ENCODE results near the gene KRTAP10-8.
"Not testable (repeated sequence)": the region's sequence is repeated elsewhere in the genome, so short reads cannot be mapped to it uniquely, and the experiment has no call there.

The KRTAP10-8 gene

DNA sequence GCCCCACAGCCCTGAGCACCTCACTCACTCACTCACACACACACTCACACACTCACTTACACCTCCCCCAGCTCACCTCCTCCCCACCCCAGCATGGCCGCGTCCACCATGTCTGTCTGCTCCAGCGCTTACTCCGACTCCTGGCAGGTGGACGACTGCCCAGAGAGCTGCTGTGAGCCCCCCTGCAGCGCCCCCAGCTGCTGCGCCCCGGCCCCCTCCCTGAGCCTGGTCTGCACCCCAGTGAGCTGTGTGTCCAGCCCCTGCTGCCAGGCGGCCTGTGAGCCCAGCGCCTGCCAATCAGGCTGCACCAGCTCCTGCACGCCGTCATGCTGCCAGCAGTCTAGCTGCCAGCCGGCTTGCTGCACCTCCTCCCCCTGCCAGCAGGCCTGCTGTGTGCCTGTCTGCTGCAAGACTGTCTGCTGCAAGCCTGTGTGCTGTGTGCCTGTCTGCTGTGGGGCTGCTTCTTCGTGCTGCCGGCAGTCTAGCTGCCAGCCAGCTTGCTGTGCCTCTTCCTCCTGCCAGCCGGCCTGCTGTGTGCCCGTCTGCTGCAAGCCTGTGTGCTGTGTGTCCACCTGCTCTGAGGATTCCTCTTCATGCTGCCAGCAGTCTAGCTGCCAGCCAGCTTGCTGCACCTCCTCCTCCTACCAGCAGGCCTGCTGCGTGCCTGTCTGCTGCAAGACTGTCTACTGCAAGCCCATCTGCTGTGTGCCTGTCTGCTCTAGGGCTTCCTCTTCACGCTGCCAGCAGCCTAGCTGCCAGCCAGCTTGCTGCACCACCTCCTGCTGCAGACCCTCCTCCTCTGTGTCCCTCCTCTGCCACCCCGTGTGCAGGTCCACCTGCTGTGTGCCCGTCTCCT is 34.7 kb downstream of the KRTAP10-8 start, which contains the start of gene KRTAP10-11:
TSS of gene KRTAP10-11 (plus strand) at position 49 of the 856 bp plus-strand sequence. CDS start at position 94, 45 bp downstream.
- DNase-seq, ATAC-seq: not testable (repeated sequence)

DNA sequence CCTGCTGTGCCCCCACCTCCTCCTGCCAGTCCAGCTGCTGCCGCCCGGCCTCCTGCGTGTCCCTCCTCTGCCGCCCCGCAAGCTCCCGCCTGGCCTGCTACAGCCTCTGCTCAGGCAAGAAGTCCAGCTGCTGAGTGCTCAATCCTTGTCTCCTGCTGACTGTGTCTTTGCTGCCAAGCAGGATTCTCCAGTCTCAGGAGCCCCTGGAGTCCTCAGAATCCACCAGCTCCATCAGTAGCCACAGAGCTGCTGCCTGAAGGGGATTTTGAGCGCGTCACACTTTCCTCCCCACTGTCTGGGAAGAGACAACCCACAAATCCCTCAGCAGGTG is 35.3 kb downstream of the KRTAP10-8 start:
- ATAC-seq (no peak), DNase-seq (no peak)

DNA sequence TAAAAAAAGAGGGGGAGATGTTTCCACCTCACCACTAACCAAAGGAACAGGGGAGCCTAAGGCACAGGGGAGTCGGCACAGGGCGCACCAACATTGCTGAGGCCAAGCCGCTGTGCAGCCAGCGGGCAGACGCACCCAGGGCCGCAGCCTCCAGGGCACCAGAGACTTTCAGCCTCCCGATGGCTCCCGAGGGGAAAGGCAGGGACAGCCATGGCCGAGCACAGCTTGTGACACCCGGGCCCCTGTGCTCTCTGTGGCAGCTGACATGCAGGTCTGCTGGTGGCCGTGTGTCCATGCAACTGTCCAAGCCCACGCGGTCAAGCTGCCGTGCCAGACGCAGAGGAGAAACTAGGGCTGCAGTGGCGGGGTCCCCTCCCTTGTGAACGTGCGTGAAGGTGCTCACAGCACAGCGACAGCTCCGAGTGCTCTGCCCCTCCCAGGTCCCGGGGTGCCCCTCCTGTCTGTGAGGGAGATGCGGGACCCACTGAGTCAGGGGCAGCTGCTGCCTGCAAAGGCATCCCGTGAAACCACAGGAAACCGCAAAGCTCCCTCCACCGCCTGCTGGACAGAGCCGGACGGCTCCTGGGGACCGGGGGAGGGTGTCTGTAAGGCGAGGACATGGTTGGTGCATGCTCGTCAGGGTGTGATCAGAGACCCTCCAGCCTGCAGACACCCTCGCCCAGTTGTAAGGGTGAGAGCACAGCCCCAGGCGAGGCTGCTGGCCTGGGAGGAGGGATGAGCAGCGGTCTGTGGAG is 36.9 kb downstream of the KRTAP10-8 start:
- ATAC-seq (no peak), DNase-seq (no peak)

- ATAC-seq: no peak
- DNase-seq: no peak
Measured at GRCh38 chr21:44649521-44650100, 37.7 kb downstream of the KRTAP10-8 start.

DNA sequence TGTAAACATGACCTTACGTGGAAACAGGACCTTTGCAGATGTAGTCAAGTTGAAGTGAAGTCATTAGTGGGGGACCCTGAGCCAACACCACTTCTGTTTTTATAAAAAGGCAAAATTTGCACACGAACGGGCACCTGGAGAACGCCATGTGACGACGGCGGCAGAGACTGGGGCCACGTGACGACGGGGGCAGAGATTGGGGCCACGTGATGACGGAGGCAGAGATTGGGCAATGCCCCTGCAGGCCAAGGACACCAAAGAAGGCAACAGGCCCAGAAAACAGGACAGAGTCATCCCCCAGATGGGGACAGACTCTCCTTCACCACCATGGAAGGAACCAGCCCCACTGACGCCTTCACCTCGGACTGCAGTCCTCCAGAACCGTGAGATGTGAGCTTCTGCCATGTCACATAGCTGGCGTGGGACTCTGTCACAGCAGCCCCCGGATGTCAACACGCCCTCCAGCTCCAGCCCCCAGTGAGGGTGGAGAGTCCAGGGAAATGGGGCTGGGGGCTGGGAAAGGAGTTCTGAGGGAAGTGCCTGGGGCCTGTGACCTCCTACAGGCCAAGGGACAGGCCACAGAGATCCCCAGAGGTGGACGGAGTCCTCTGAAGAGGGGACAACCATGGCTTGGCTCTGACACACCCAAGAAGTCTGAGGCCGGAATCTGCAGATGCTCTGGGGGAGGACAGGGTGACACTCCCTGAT is 38.5 kb downstream of the KRTAP10-8 start:
- DNase-seq (no peak), ATAC-seq (no peak)

DNA sequence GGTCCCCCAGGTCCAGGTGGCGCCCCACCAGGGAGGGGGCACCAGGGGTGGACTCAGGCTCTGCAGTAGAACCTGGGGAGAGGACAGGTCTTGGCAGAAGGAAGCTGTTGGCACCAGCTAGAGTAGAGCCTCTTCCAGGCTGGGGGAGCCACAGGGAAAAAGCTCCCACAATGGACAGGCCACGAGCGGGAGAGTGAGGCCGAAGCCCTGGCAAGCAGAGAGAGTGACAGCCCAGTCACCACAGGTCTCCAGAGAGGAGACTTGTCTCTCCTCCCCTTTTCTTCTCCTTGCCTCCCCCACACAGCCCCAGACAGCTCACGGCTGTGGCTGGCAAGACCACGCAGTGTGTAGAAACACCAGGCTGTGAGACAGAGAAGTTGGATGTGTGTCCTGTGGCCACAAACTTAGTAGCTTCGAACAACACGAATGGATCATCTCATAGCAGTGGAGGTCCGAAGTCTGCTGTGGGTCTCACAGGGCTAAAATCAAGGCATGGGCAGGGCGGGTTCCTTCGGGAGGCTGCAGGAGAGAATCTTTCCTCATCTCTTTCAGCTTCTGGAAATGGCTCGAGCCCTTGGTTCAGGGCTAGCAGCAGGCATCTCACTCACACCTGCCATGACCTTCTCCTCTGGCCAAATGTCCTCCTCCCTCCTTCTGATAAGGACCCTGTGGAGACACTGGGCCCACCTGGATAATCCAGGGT is 39.2 kb downstream of the KRTAP10-8 start:
- no peak for ATAC-seq
- no peak for DNase-seq

DNA sequence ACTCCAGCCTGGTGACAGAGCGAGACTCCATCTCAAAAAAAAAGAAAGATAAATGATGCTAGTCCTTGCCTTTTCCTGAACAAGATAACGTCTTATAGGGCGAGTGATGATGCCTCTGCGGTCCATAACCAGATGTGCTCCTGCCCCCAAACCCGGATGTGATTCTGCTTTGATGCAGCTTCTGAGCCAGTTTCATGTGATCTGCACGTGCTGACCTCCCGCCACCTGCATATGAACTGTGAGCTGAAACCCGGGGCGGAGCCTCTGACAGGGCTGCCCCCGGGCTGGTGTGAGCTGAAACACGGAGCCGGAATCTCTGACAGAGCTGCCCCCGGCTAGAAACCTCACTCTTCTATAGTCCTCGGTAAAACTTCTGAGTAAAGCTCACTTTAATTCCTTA is 41.2 kb downstream of the KRTAP10-8 start:
- no peak for ATAC-seq
- no peak for DNase-seq

DNA sequence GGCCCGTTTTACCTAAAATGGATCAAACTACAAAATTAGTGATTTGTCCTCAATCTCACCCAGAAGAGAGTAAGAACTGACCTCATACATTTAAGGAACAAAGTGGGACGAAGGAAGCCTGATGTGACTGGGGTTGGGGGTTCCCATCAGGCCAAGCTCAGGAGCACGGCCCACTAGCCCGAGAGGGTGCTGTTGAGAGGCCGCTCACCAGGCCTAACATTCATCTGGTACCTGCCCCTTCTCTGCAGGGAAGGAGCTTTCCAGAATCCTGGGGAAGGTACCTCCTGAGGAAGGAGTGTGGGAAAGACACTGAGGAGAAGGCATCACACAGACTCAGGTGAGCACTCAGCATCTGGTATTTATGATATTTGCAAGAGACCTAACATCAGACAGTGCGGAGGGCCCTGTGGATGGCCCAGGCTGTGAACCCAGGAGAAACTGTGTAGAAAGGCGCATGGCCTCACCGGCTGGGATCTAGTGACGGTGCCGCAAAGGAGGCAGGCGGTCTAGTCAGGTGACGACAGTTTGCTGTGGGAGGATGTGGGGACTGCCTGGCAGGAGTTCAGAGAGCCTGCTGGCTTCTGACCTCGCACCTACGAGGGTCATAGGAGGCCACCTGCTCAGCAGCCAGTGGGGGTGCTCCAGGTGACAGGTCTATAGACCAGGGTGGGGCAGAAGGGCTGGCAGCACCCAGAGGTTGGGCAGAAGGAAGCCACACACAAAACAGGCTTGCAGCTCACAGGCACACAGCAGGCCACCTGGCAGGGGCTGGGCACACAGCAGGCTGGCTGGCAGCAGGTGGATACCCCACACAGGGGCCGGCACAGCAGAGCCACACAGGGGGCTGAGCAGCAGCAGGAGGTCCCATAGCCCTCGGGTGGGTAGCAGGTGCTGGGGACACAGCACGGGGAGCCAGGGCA is 42.0 kb downstream of the KRTAP10-8 start:
- DNase-seq: peak; percentile 16
- ATAC-seq: no peak

DNA sequence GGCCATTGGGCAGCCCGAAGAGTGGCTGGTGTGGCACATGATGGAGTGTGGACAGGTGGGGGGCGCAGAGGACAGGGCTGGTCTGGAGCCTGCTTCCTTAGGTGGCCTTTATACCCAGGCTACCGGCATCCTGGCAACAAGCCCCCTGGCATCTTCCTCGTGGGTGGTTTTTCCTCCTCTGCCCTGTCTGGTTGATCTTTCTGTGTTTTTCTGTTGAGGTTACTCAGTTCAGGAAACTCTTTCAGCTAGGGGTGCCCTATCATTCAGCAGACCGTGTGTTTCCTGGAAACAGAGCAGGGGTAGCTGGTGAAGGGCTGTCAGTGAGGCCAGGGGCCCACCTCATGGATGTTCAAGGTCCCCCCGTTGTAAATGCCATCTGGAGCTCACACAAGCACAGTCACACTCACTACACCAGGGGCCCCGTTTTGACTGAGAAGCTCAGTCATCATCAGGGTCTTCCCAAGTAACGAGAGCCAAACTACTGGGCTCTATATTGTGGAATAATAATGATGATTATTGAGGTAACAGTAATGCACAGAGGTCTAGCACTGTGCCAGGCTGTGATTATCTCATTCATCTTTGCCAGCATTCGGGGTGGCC is 42.8 kb downstream of the KRTAP10-8 start, which contains the start of gene KRTAP12-4:
TSS of gene KRTAP12-4 (minus strand) at position 84 of the 600 bp plus-strand sequence. CDS start at position 39, 45 bp downstream.
- DNase-seq: no peak
- ATAC-seq: peak; percentile 13

DNA sequence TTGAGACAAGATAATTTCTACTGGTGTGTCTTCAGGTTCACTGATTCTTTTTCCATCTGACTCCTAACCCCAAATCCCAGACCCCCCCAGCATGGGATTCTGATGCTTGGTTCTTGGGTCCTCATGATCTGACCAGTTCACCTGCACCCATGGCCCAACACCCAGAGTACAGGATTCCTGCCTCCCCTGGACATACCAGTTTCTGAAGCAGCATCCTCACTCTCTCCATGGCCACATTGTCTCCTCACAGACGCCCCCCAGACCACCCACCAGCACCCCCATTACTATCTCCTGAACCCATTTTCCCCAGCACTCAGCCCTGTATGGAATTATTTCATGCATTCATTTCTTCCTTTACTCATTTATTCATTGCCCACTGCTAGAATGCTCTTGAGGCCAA is 45.0 kb downstream of the KRTAP10-8 start:
- DNase-seq (no peak), ATAC-seq (no peak)

GRCh38 chr21:44657635-44658540 is 46.0 kb downstream of the KRTAP10-8 start, which contains the start of gene KRTAP12-3:
TSS of gene KRTAP12-3 (plus strand) at chr21:44657932. CDS start at chr21:44657980, 48 bp downstream.
- DNase-seq: peak; percentile 21
- peak; percentile 30 for ATAC-seq

DNA sequence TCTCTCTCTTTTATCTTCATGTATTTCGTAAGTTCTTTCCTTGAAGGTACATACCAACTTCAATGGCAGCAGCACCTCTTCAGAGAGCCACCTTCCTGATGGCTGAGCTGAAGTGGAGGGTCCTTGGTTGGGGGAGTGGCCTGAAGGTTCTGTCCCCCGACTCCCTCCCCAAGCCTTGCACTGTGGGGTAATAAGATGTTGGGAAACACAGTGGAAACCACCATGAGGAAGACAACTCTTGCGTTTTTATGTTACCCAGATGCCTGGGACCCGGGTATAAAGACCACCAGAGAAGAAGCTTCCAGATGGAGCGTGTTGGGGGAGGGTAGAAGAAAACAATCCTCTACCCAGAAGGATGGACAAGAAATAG is 46.6 kb downstream of the KRTAP10-8 start:
- DNase-seq (no peak), ATAC-seq (no peak)

- DNase-seq: no peak
- peak; percentile 10 for ATAC-seq
Measured at GRCh38 chr21:44658913-44659595, 47.2 kb downstream of the KRTAP10-8 start.

DNA sequence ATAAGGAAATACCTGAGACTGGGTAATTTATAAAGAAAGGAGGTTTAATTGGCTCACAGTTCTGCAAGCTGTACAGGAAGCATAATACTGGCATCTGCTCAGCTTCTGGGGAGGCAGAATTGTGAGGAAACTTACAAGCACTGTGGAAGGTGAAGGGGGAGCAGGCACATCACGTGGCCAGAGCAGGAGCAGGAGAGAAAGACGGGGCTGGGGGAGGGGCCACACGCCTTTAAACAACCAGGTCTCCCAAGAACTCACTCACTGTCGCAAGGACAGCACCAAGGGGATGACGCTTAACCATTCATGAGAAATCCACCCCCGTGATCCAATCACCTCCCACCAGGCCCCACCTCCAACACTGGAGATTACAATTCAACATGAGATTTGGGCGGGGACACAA is 49.7 kb downstream of the KRTAP10-8 start:
- not testable (repeated sequence) for ATAC-seq, DNase-seq
